Fibroblast of lung (primary cell): ENCODE data around the gene ZNF92. TPM values are rescaled to one million over a fixed set of nuclear protein-coding genes. Genes with fewer than 3 reads are reported as not detected.

ENCODE experiments used
- DNase-seq, 2 donors: peaks; one replicate each; pipeline versions ENCODE4 v3.0.0 to v3.0.0-alpha.2; 2010; ENCODE audit warnings: low read depth in 2 of 2
- H2AFZ ChIP-seq: 2 replicates; pipeline ENCODE4 v1.5.1; 2012; ENCODE audit warnings: low read length, control low read depth, inconsistent platforms
- H3K27ac ChIP-seq: 2 replicates; pipeline ENCODE4 v1.5.1; 2011; ENCODE audit warnings: low read length, control low read depth; ENCODE audit not compliant: insufficient read depth
- H3K27me3 ChIP-seq: 2 replicates; pipeline ENCODE4 v1.5.1; 2011; ENCODE audit warnings: mild to moderate bottlenecking, low read length; ENCODE audit not compliant: control insufficient read depth, insufficient read depth
- H3K36me3 ChIP-seq: 2 replicates; pipeline ENCODE4 v1.5.1; 2011; ENCODE audit warnings: low read length; ENCODE audit not compliant: control insufficient read depth, insufficient read depth
- H3K4me1 ChIP-seq: 2 replicates; pipeline ENCODE4 v1.5.1; 2011; ENCODE audit warnings: low read length; ENCODE audit not compliant: control insufficient read depth, insufficient read depth; ENCODE audit errors: extremely low read depth
- H3K4me2 ChIP-seq: 2 replicates; pipeline ENCODE4 v1.5.1; 2011; ENCODE audit warnings: low read length, control low read depth; ENCODE audit not compliant: insufficient read depth; ENCODE audit errors: extremely low read depth
- H3K4me3 ChIP-seq, 4 experiments: fragments of 200-600 bp in 1 of 4; sonication (generic) in 1 of 4; replicated peaks in 1 of 4; 2 replicates each; pipeline ENCODE4 v1.5.1; 2011 to 2016; ENCODE audit warnings: low read length in 4 of 4, low read depth in 3 of 4, mild to moderate bottlenecking in 3 of 4, control low read depth in 2 of 4, inconsistent platforms in 1 of 4, mixed read lengths in 1 of 4; ENCODE audit not compliant: insufficient read depth in 1 of 4; ENCODE audit errors: control extremely low read depth in 1 of 4
- H3K79me2 ChIP-seq: 2 replicates; pipeline ENCODE4 v1.5.1; 2012; ENCODE audit warnings: mild to moderate bottlenecking, low read length, inconsistent platforms; ENCODE audit not compliant: control insufficient read depth, insufficient read depth
- H3K9ac ChIP-seq: 2 replicates; pipeline ENCODE4 v1.5.1; 2011; ENCODE audit warnings: mild to moderate bottlenecking, low read length, control low read depth; ENCODE audit not compliant: insufficient read depth
- H3K9me3 ChIP-seq: 2 replicates; pipeline ENCODE4 v1.5.1; 2012; ENCODE audit warnings: low read depth, low read length; ENCODE audit not compliant: control insufficient read depth, insufficient read depth
- H4K20me1 ChIP-seq: 2 replicates; pipeline ENCODE4 v1.5.1; 2011; ENCODE audit warnings: low read length; ENCODE audit not compliant: control insufficient read depth, insufficient read depth; ENCODE audit errors: extremely low read depth
- CTCF ChIP-seq, 2 donors: IDR thresholded peaks in 1 of 2; conservative IDR thresholded peaks in 1 of 2; 1 replicate in 1 of 2; 2 replicates in 1 of 2; pipeline ENCODE4 v1.5.1; 2011 to 2012; ENCODE audit warnings: low read length in 2 of 2, control low read depth in 1 of 2, inconsistent platforms in 1 of 2, low read depth in 1 of 2, mild to moderate bottlenecking in 1 of 2
- EZH2 ChIP-seq: IDR thresholded peaks from 2 replicates; pipeline ENCODE4 v1.5.1; 2012; ENCODE audit warnings: low read length, control low read depth, mild to moderate bottlenecking; ENCODE audit errors: missing control alignments
- polyA plus RNA-seq, 2 donors: library from polyadenylated mRNA; depleted of rRNA in 1 of 2; stranded (reverse) in 1 of 2; unstranded in 1 of 2; fragments of >200 nt; gene quantifications; 2 replicates each; pipeline ENCODE4 v1.2.1, GENCODE V29; 2011 to 2012; ENCODE audit warnings: missing spikeins in 1 of 2
- total RNA-seq: library from RNA; depleted of rRNA; stranded (reverse); fragments of >200 nt; gene quantifications from 2 replicates; pipeline ENCODE4 v1.2.1, GENCODE V29; 2014

The ZNF92 gene
- total and polyA plus RNA-seq, 2 donors (not counting 1 experiment from before 2014, with no cell fraction given) = 3.6 to 4.0 TPM

- no peak overlapping the region for H3K4me3 ChIP-seq
- no peak for DNase-seq
- H4K20me1 ChIP-seq = no peaks in the 10 kb centered on the region
- H3K9ac ChIP-seq = no peak overlapping the region
- H3K4me2 ChIP-seq = no peak overlapping the region
- H3K36me3 ChIP-seq = no peaks in the 10 kb centered on the region
- no peak overlapping the region for H2AFZ ChIP-seq
- no peaks in the 10 kb centered on the region for H3K27me3 ChIP-seq
- no peaks in the 10 kb centered on the region for H3K4me1 ChIP-seq
- H3K79me2 ChIP-seq = no peaks in the 10 kb centered on the region
- H3K9me3 ChIP-seq = no peaks in the 10 kb centered on the region
- no peak overlapping the region for H3K27ac ChIP-seq
- TF ChIP-seq EZH2 (no peak), CTCF (conservative IDR thresholded peaks at IDR 0.05 in 1 of 2, IDR thresholded peaks at IDR 0.05 in 1 of 2; ENCODE audit: low read depth in 1 of 2, low read length in 2 of 2) (no peak)
These were observed 70.7 kb downstream of the ZNF92 start for GRCh38 chr7:65444205-65444842.

GRCh38 chr7:65444899-65445823 lies 71.5 kb downstream of the ZNF92 start:
- H3K9ac ChIP-seq = no peak overlapping the region
- no peaks in the 10 kb centered on the region for H3K27me3 ChIP-seq
- no peak for DNase-seq

More at GRCh38 chr7:65444899-65445823, 71.5 kb downstream of the ZNF92 start:
- no peak overlapping the region for H3K4me2 ChIP-seq
- no peak overlapping the region for H3K4me3 ChIP-seq
- H3K4me1 ChIP-seq = no peaks in the 10 kb centered on the region
- H4K20me1 ChIP-seq = no peaks in the 10 kb centered on the region
- no peak overlapping the region for H2AFZ ChIP-seq
- no peak overlapping the region for H3K27ac ChIP-seq
- no peaks in the 10 kb centered on the region for H3K9me3 ChIP-seq
- H3K36me3 ChIP-seq = no peaks in the 10 kb centered on the region
- H3K79me2 ChIP-seq = no peaks in the 10 kb centered on the region
- no peak for TF ChIP-seq CTCF (conservative IDR thresholded peaks at IDR 0.05 in 1 of 2, IDR thresholded peaks at IDR 0.05 in 1 of 2; ENCODE audit: low read depth in 1 of 2, low read length in 2 of 2)
- no peak for TF ChIP-seq EZH2
